CD4-positive, alpha-beta T cell (primary cell): ENCODE results near the gene ZBTB20. TPM values are rescaled to one million over a fixed set of nuclear protein-coding genes. Genes with fewer than 3 reads are reported as not detected.

Source experiments
- ATAC-seq: fragments of 200-7000 bp; cut with Tn5 transposase; one replicate; pipeline ENCODE4 v1.10.0; 2022; ENCODE audit warnings: mild to moderate bottlenecking; ENCODE audit not compliant: poor library complexity
- CTCF ChIA-PET: fragments of 350-600 bp; sonication (Branson Sonifier 250); formaldehyde crosslinking; loops from one replicate; lab custom pipeline; 2021; ENCODE audit warnings: antibody characterized with exemption, inconsistent platforms; lab: Charles Lee
- POLR2A ChIA-PET: fragments of 350-600 bp; sonication (Branson Sonifier 250); formaldehyde crosslinking; loops from one replicate; lab custom pipeline; 2021; ENCODE audit warnings: antibody characterized with exemption, inconsistent platforms; lab: Charles Lee
- DNase-seq, 14 experiments: peaks; one replicate each; pipeline ENCODE4 v3.0.0-alpha.2; 2013 to 2020; ENCODE audit warnings: mixed read lengths in 2 of 14
- H3K27ac ChIP-seq, 2 donors: one replicate each; pipeline versions ENCODE4 v1.5.1 to v1.7.0; 2013; ENCODE audit warnings: low read length in 2 of 2, low read depth in 1 of 2, mild to moderate bottlenecking in 1 of 2
- H3K27me3 ChIP-seq, 2 experiments: 1 replicate in 1 of 2; 2 replicates in 1 of 2; pipeline versions ENCODE4 v1.6.1 to v1.7.0; 2013; ENCODE audit warnings: low read length in 2 of 2, control low read depth in 1 of 2, mild to moderate bottlenecking in 1 of 2, moderate library complexity in 1 of 2; ENCODE audit not compliant: insufficient read depth in 2 of 2, control insufficient read depth in 1 of 2
- H3K36me3 ChIP-seq: one replicate; pipeline ENCODE4 v1.6.1; 2013; ENCODE audit warnings: low read length, control low read depth; ENCODE audit not compliant: insufficient read depth
- H3K4me1 ChIP-seq: one replicate; pipeline ENCODE4 v1.6.1; 2013; ENCODE audit warnings: low read length, control low read depth; ENCODE audit not compliant: insufficient read depth
- H3K4me3 ChIP-seq: one replicate; pipeline ENCODE4 v1.5.1; 2013; ENCODE audit warnings: mild to moderate bottlenecking, low read length, moderate library complexity
- H3K9me3 ChIP-seq, 2 experiments: 1 replicate in 1 of 2; 2 replicates in 1 of 2; pipeline versions ENCODE4 v1.6.1 to v1.7.0; 2013; ENCODE audit warnings: low read length in 2 of 2, mild to moderate bottlenecking in 2 of 2, control low read depth in 1 of 2, moderate library complexity in 1 of 2; ENCODE audit not compliant: control insufficient read depth in 1 of 2, insufficient read depth in 1 of 2
- H3K27ac Mint-ChIP-seq: one replicate; pipeline ENCODE4 v1.8.0; 2020; ENCODE audit warnings: mixed read lengths
- H3K27me3 Mint-ChIP-seq: one replicate; pipeline ENCODE4 v1.8.0; 2021; ENCODE audit warnings: mixed read lengths
- H3K36me3 Mint-ChIP-seq: one replicate; pipeline ENCODE4 v1.8.0; 2021; ENCODE audit warnings: low read depth, mixed read lengths
- H3K4me1 Mint-ChIP-seq: one replicate; pipeline ENCODE4 v1.8.0; 2021; ENCODE audit warnings: low read depth, mixed read lengths
- H3K4me3 Mint-ChIP-seq: one replicate; pipeline ENCODE4 v1.8.0; 2020; ENCODE audit warnings: mild to moderate bottlenecking, mixed read lengths
- H3K9me3 Mint-ChIP-seq: one replicate; pipeline ENCODE4 v1.8.0; 2020; ENCODE audit warnings: mixed read lengths
- intact Hi-C, 2 experiments: fragments of 100-400 bp; cut with DNase I in 1 of 2; cut with micrococcal nuclease in 1 of 2; formaldehyde crosslinking; loops; one replicate each; pipeline versions ENCODE4 v1.15.1 to v1.9.0; 2023 to 2025; cut with DNase I, micrococcal nuclease
- total RNA-seq, 174 experiments: library from RNA in 2 of 174; stranded (reverse) in 2 of 174; gene quantifications; one replicate each; pipeline ENCODE4 v1.2.3 and lab custom pipeline; 2021 to 2026
- TF ChIP-seq, protein P1 (sequence below): fragments of 200-600 bp; IDR thresholded peaks from one replicate; pipeline ENCODE4 v1.8.0; 2022; ENCODE audit warnings: antibody characterized with exemption, mild to moderate bottlenecking

The ZBTB20 gene
- total RNA-seq, 2 experiments from 2014 or later: 41.6 to 47.4 TPM

DNA sequence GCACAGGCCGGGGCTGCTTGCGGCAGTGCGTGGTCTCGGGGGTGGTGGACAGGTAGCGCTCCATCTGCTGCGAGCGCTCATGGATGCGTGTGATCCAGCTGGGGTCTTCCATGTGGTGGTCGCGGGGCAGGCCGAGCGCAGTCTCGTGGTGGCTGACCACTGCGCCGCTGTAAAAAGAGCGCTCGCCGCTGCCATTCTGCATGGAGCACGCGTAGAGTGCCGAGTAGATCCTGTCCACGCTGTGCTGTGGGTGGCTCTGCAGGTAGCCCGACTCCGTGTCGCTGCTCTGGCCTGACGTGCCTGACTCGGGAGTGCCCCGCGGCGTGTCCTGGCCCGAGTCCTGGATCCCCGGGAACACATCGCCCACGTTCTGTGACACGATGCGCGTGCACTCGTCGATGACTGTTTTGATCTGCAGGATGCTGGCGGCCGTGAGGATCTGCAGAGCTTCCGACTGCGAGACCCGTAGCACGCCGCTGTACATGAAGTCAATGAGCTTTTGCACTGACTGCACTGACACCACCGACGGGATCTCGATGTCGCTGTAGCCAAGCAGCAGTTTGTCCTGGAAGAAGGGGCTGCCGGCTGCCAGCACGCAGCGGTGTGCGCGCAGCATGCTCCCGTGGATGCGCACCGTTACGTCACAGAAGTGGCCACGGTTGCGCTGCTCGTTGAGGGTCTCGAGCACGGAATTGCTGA lies 795.8 kb downstream of the ZBTB20 start:
- DNase-seq (no peak), ATAC-seq (no peak)
- no peaks in the 10 kb centered on the region for H3K9me3 Mint-ChIP-seq
- intact Hi-C loops: no loop called here
- peaks cover 64% of the 10 kb centered on the region for H3K36me3 Mint-ChIP-seq
- no peaks in the 10 kb centered on the region for H3K4me1 ChIP-seq
- no peak overlapping the region for H3K27ac Mint-ChIP-seq
- no peaks in the 10 kb centered on the region for H3K27me3 Mint-ChIP-seq
- H3K36me3 ChIP-seq: peaks cover 27% of the 10 kb centered on the region
- ChIA-PET CTCF (no interaction called here), POLR2A (no interaction called here)
- no peak overlapping the region for H3K4me3 Mint-ChIP-seq
- TF ChIP-seq, protein P1, sequence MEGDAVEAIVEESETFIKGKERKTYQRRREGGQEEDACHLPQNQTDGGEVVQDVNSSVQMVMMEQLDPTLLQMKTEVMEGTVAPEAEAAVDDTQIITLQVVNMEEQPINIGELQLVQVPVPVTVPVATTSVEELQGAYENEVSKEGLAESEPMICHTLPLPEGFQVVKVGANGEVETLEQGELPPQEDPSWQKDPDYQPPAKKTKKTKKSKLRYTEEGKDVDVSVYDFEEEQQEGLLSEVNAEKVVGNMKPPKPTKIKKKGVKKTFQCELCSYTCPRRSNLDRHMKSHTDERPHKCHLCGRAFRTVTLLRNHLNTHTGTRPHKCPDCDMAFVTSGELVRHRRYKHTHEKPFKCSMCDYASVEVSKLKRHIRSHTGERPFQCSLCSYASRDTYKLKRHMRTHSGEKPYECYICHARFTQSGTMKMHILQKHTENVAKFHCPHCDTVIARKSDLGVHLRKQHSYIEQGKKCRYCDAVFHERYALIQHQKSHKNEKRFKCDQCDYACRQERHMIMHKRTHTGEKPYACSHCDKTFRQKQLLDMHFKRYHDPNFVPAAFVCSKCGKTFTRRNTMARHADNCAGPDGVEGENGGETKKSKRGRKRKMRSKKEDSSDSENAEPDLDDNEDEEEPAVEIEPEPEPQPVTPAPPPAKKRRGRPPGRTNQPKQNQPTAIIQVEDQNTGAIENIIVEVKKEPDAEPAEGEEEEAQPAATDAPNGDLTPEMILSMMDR: no peak
- no peak overlapping the region for H3K4me3 ChIP-seq
- peaks cover 0 to 6% of the 10 kb centered on the region in 2 experiments for H3K9me3 ChIP-seq
- H3K4me1 Mint-ChIP-seq: no peaks in the 10 kb centered on the region
- H3K27me3 ChIP-seq: no peaks in the 10 kb centered on the region
- no peak overlapping the region for H3K27ac ChIP-seq

DNA sequence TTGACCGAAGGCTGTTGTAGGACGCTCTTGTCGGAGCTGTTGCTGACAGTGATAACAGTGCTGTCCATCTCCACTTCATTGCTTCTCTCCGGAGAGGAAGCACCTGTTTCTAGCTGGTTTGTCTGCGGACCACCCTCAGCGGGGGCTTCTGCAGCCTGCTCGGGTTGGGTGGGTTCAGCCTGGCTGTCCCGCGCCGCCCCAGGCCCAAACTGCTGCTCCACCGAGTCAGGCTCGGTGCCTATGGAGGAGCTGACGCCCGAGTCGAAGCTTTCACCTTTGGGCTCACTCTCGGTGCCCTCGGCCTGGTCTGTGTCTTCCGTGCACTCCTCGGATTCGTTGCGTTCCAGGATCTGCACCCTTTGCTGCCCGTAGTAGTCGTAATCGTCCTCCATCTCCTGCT lies 796.4 kb downstream of the ZBTB20 start:
- ATAC-seq (no peak), DNase-seq (no peak)
- ChIA-PET CTCF (no interaction called here), POLR2A (no interaction called here)
- no peak overlapping the region for H3K4me3 Mint-ChIP-seq
- Histone ChIP-seq H3K9me3 (peaks cover 0 to 6% of the 10 kb centered on the region in 2 experiments), H3K4me3 (no peak overlapping the region), H3K27ac (no peak overlapping the region), H3K4me1 (no peaks in the 10 kb centered on the region), H3K36me3 (peaks cover 27% of the 10 kb centered on the region), H3K27me3 (no peaks in the 10 kb centered on the region)
- TF ChIP-seq, protein P1: no peak
- intact Hi-C loops: no loop called here
- no peaks in the 10 kb centered on the region for H3K27me3 Mint-ChIP-seq
- H3K9me3 Mint-ChIP-seq: no peaks in the 10 kb centered on the region
- H3K4me1 Mint-ChIP-seq: no peaks in the 10 kb centered on the region
- no peak overlapping the region for H3K27ac Mint-ChIP-seq
- peaks cover 70% of the 10 kb centered on the region for H3K36me3 Mint-ChIP-seq

DNA sequence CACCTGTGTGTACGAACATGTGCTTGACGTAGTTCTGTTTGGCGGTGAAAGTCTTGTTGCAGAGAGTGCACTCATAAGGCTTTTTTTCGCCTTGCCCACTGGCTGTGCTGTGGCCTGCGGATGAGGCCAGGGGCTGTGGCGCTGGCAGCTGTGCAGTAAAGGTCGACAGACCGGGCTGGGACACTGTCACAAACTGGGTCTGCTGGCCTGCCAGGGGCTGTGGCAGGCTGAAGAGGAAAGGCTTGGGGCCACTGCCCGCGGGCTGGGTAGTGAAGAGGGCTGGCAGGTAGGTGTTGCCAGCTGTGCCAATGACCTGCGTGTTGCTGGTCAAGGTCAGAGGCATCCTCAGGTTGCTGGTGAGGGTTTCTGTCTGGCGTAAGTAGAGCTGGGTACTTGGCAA lies 796.8 kb downstream of the ZBTB20 start:
- no peaks in the 10 kb centered on the region for H3K9me3 Mint-ChIP-seq
- ATAC-seq (no peak), DNase-seq (no peak)
- no peaks in the 10 kb centered on the region for H3K27me3 Mint-ChIP-seq
- H3K4me3 Mint-ChIP-seq: no peak overlapping the region
- peaks cover 27% of the 10 kb centered on the region for H3K36me3 ChIP-seq
- peaks cover 0 to 6% of the 10 kb centered on the region in 2 experiments for H3K9me3 ChIP-seq
- no peaks in the 10 kb centered on the region for H3K4me1 ChIP-seq
- H3K4me1 Mint-ChIP-seq: no peaks in the 10 kb centered on the region
- H3K27me3 ChIP-seq: no peaks in the 10 kb centered on the region
- ChIA-PET POLR2A (no interaction called here), CTCF (no interaction called here)
- no peak overlapping the region for H3K4me3 ChIP-seq
- H3K27ac ChIP-seq: no peak overlapping the region
- intact Hi-C loops: no loop called here
- H3K36me3 Mint-ChIP-seq: peaks cover 72% of the 10 kb centered on the region
- no peak overlapping the region for H3K27ac Mint-ChIP-seq
- TF ChIP-seq, protein P1: no peak
